Activated B cell treated with CpG ODN at 0.5 μM for 24 hours (primary cell): ENCODE measurements around the gene PDZRN4. TPM values are rescaled to one million over a fixed set of nuclear protein-coding genes. Genes with fewer than 3 reads are reported as not detected.

Experiments used
- ATAC-seq: fragments of 200-7000 bp; cut with Tn5 transposase; one replicate; pipeline ENCODE4 v1.10.0; 2021; ENCODE audit warnings: low read depth, mild to moderate bottlenecking, moderate library complexity
- CTCF ChIA-PET: fragments of 350-600 bp; sonication (Branson Sonifier 250); formaldehyde crosslinking; loops from one replicate; lab custom pipeline; 2021; ENCODE audit warnings: antibody characterized with exemption; lab: Charles Lee
- POLR2A ChIA-PET: fragments of 350-600 bp; sonication (Branson Sonifier 250); formaldehyde crosslinking; loops from one replicate; lab custom pipeline; 2021; ENCODE audit warnings: antibody characterized with exemption; lab: Charles Lee
- DNase-seq: peaks from one replicate; pipeline ENCODE4 v3.0.0; 2022
- H3K27ac Mint-ChIP-seq: one replicate; pipeline ENCODE4 v1.8.0; 2020; ENCODE audit warnings: mixed read lengths
- H3K27me3 Mint-ChIP-seq: one replicate; pipeline ENCODE4 v1.8.0; 2021; ENCODE audit warnings: mixed read lengths
- H3K36me3 Mint-ChIP-seq: one replicate; pipeline ENCODE4 v1.8.0; 2021; ENCODE audit warnings: low read depth, mixed read lengths
- H3K4me1 Mint-ChIP-seq: one replicate; pipeline ENCODE4 v1.8.0; 2021; ENCODE audit warnings: mixed read lengths
- H3K4me3 Mint-ChIP-seq: one replicate; pipeline ENCODE4 v1.8.0; 2020; ENCODE audit warnings: mild to moderate bottlenecking, mixed read lengths
- H3K9me3 Mint-ChIP-seq: one replicate; pipeline ENCODE4 v1.8.0; 2020; ENCODE audit warnings: mixed read lengths
- CTCF ChIP-seq: fragments of 200-600 bp; IDR thresholded peaks from one replicate; pipeline ENCODE4 v1.8.0; 2022; ENCODE audit warnings: antibody characterized with exemption, mild to moderate bottlenecking
- intact Hi-C: fragments of 100-400 bp; cut with micrococcal nuclease; formaldehyde crosslinking; loops from one replicate; pipeline ENCODE4 v1.15.1; 2024
- total RNA-seq: library from RNA; stranded (reverse); gene quantifications from 2 replicates; pipeline ENCODE4 v1.2.3, GENCODE V29; 2022

PDZRN4 gene
- total RNA-seq, 1 donor from 2014 or later = not detected

DNA sequence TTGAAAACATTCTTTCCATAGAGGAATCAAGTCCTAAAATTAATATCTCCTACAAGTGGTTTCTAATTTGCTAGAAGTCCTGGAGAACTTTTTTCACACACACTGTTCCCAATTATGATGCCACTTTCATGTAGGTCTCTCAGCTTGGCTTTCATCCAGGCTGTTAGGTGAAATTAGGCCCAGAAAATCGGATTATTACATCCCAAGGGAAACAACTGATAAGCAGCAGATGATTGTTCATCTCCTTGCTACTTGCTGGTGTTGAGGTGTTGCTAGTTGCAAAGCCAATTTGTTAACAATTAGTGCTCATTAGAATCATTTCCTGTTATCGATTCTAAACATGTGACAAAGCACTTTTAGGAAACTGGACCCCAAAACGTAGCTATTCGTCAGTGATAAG is 248.0 kb downstream of the PDZRN4 start:
- Mint-ChIP-seq H3K4me3 (no peak overlapping the region), H3K36me3 (no peaks in the 10 kb centered on the region), H3K9me3 (no peaks in the 10 kb centered on the region), H3K27ac (no peak overlapping the region), H3K4me1 (no peaks in the 10 kb centered on the region), H3K27me3 (no peaks in the 10 kb centered on the region)
- ChIA-PET CTCF (no interaction called here), POLR2A (no interaction called here)
- intact Hi-C loops = no loop called here
- TF ChIP-seq CTCF = no peak
- ATAC-seq (no peak), DNase-seq (no peak)

GRCh38 chr12:41437563-41437962 is 249.4 kb downstream of the PDZRN4 start:
- ChIA-PET CTCF (no interaction called here), POLR2A (no interaction called here)
- Mint-ChIP-seq H3K4me3 (no peak overlapping the region), H3K27ac (no peak overlapping the region), H3K9me3 (no peaks in the 10 kb centered on the region), H3K27me3 (no peaks in the 10 kb centered on the region), H3K4me1 (no peaks in the 10 kb centered on the region), H3K36me3 (no peaks in the 10 kb centered on the region)
- TF ChIP-seq CTCF = no peak
- no peak for DNase-seq
- no peak for ATAC-seq
- intact Hi-C loops = no loop called here

GRCh38 chr12:41438854-41439541 is 250.9 kb downstream of the PDZRN4 start:
- Mint-ChIP-seq H3K4me3 (no peak overlapping the region), H3K9me3 (no peaks in the 10 kb centered on the region), H3K27ac (no peak overlapping the region), H3K4me1 (no peaks in the 10 kb centered on the region), H3K36me3 (no peaks in the 10 kb centered on the region), H3K27me3 (no peaks in the 10 kb centered on the region)
- no peak for DNase-seq
- ATAC-seq = no peak
- no peak for TF ChIP-seq CTCF
- intact Hi-C loops = no loop called here
- CTCF ChIA-PET = no interaction called here
- POLR2A ChIA-PET = no interaction called here

DNA sequence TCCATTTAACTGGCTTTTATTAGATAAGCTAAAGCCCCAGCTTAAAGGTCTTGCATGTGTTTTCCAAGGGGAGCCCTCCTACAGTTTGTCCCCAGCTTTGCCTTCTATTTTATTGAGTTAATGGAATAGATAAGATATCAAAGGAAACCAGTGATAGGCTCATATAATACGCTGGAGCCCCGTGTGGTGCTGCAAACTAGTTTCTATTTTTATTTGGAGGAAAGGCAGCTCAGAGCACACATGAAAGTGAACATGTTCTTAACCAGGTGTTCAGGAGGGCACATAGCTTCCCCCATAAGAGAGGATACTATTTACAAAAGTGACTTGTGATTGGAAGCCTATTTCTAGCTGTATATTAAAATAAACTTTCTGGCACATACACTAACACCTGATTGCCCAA is 251.7 kb downstream of the PDZRN4 start:
- no peaks in the 10 kb centered on the region for H3K4me1 Mint-ChIP-seq
- CTCF ChIA-PET = no interaction called here
- intact Hi-C loops = no loop called here
- TF ChIP-seq CTCF = no peak
- no peak overlapping the region for H3K27ac Mint-ChIP-seq
- DNase-seq = no peak
- no peaks in the 10 kb centered on the region for H3K27me3 Mint-ChIP-seq
- H3K4me3 Mint-ChIP-seq = no peak overlapping the region
- no peaks in the 10 kb centered on the region for H3K36me3 Mint-ChIP-seq
- POLR2A ChIA-PET = no interaction called here
- no peaks in the 10 kb centered on the region for H3K9me3 Mint-ChIP-seq
- ATAC-seq = no peak

GRCh38 chr12:41441180-41441579 is 253.1 kb downstream of the PDZRN4 start:
- no peak overlapping the region for H3K27ac Mint-ChIP-seq
- no peaks in the 10 kb centered on the region for H3K36me3 Mint-ChIP-seq
- POLR2A ChIA-PET = no interaction called here
- H3K4me1 Mint-ChIP-seq = no peaks in the 10 kb centered on the region
- no peak overlapping the region for H3K4me3 Mint-ChIP-seq
- CTCF ChIA-PET = no interaction called here
- H3K27me3 Mint-ChIP-seq = no peaks in the 10 kb centered on the region
- TF ChIP-seq CTCF = no peak
- DNase-seq (no peak), ATAC-seq (no peak)
- H3K9me3 Mint-ChIP-seq = no peaks in the 10 kb centered on the region
- intact Hi-C loops = no loop called here
